HG02610 (cell line): ENCODE results near the gene CAMTA1.

Experiments
- ATAC-seq: cut with Tn5 transposase; IDR thresholded peaks from one replicate; pipeline ENCODE4 v1.9.1; 2021; ENCODE audit warnings: mild to moderate bottlenecking, moderate library complexity; ENCODE audit not compliant: unreplicated experiment

CAMTA1 gene

GRCh38 chr1:7475691-7476090 lies 690.4 kb downstream of the CAMTA1 start:
- no peak for ATAC-seq

- ATAC-seq: no peak
Observed at GRCh38 chr1:7476402-7476801, 691.1 kb downstream of the CAMTA1 start.

GRCh38 chr1:7476861-7477547 lies 691.8 kb downstream of the CAMTA1 start:
- ATAC-seq: no peak

- ATAC-seq: no peak
Observed at GRCh38 chr1:7477593-7477992, 692.3 kb downstream of the CAMTA1 start.

- no peak for ATAC-seq
Observed at GRCh38 chr1:7478142-7478790, 693.0 kb downstream of the CAMTA1 start.

GRCh38 chr1:7478809-7479499 lies 693.7 kb downstream of the CAMTA1 start:
- ATAC-seq: no peak

- no peak for ATAC-seq
Observed at GRCh38 chr1:7479571-7479970, 694.3 kb downstream of the CAMTA1 start.

- ATAC-seq: no peak
Observed at GRCh38 chr1:7481194-7481593, 695.9 kb downstream of the CAMTA1 start.

GRCh38 chr1:7482077-7482476 lies 696.8 kb downstream of the CAMTA1 start:
- ATAC-seq: no peak

- ATAC-seq: no peak
Observed at GRCh38 chr1:7482772-7483495, 697.7 kb downstream of the CAMTA1 start.

- no peak for ATAC-seq
Observed at GRCh38 chr1:7483634-7484383, 698.6 kb downstream of the CAMTA1 start.

GRCh38 chr1:7485086-7485780 lies 700.0 kb downstream of the CAMTA1 start:
- ATAC-seq: no peak

GRCh38 chr1:7485826-7486225 lies 700.6 kb downstream of the CAMTA1 start:
- ATAC-seq: no peak

GRCh38 chr1:7487766-7488474 lies 702.7 kb downstream of the CAMTA1 start:
- ATAC-seq: no peak

GRCh38 chr1:7488475-7488842 lies 703.2 kb downstream of the CAMTA1 start:
- no peak for ATAC-seq

GRCh38 chr1:7489586-7489985 lies 704.3 kb downstream of the CAMTA1 start:
- no peak for ATAC-seq

- ATAC-seq: no peak
Observed at GRCh38 chr1:7490576-7490975, 705.3 kb downstream of the CAMTA1 start.

GRCh38 chr1:7491109-7491817 lies 706.0 kb downstream of the CAMTA1 start:
- ATAC-seq: no peak

- no peak for ATAC-seq
Observed at GRCh38 chr1:7491818-7492173, 706.5 kb downstream of the CAMTA1 start.
